PC-3 (cell line): ENCODE measurements around the gene GDF7. TPM values are rescaled to one million over a fixed set of nuclear protein-coding genes. Genes with fewer than 3 reads are reported as not detected.

Source experiments
- ATAC-seq: fragments of 200-7000 bp; cut with Tn5 transposase; 2 replicates; pipeline ENCODE4 v1.9.1; 2020; ENCODE audit warnings: mild to moderate bottlenecking, moderate library complexity
- BruUV-seq: library from RNA; stranded (reverse); fragments of 400-500 nt; replicated peaks from 2 replicates; lab custom pipeline; 2021; lab: Mats Ljungman, UMichigan
- CTCF ChIA-PET: fragments of 300-600 bp; sonication (Branson Sonifier 250); formaldehyde crosslinking; loops from one replicate; lab custom pipeline; 2022; ENCODE audit warnings: antibody characterized with exemption; lab: Charles Lee
- POLR2A ChIA-PET: fragments of 300-600 bp; sonication (Branson Sonifier 250); formaldehyde crosslinking; loops from one replicate; lab custom pipeline; 2022; ENCODE audit warnings: antibody characterized with exemption; ENCODE audit not compliant: unreplicated experiment; lab: Charles Lee
- DNase-seq: peaks from one replicate; pipeline ENCODE4 v3.0.0-alpha.2; 2015
- H2AFZ ChIP-seq: fragments of 300-600 bp; sonication (generic); 2 replicates; pipeline ENCODE4 v1.6.0; 2016; ENCODE audit warnings: antibody characterized with exemption, low read length
- H3F3A ChIP-seq: fragments of 300-600 bp; sonication (generic); one replicate; pipeline ENCODE4 v1.6.0; 2017; ENCODE audit warnings: antibody characterized with exemption, low read length, control low read depth, mild to moderate bottlenecking; ENCODE audit not compliant: unreplicated experiment
- H3K27ac ChIP-seq: fragments of 300-600 bp; sonication (generic); 2 replicates; pipeline ENCODE4 v1.5.1; 2016; ENCODE audit warnings: mild to moderate bottlenecking, low read length
- H3K27me3 ChIP-seq: fragments of 300-600 bp; sonication (generic); 2 replicates; pipeline ENCODE4 v1.6.1; 2016; ENCODE audit warnings: low read length, mixed read lengths
- H3K36me3 ChIP-seq: fragments of 300-600 bp; sonication (generic); 2 replicates; pipeline ENCODE4 v1.6.1; 2016; ENCODE audit warnings: low read depth, mixed run types, low read length, mixed read lengths
- H3K4me1 ChIP-seq: fragments of 300-600 bp; sonication (generic); 2 replicates; pipeline ENCODE4 v1.5.1; 2016; ENCODE audit warnings: low read length; ENCODE audit not compliant: insufficient read depth
- H3K4me2 ChIP-seq: fragments of 300-600 bp; sonication (generic); 2 replicates; pipeline ENCODE4 v1.6.0; 2016; ENCODE audit warnings: low read length
- H3K4me3 ChIP-seq: fragments of 300-600 bp; sonication (generic); 2 replicates; pipeline ENCODE4 v1.5.1; 2016; ENCODE audit warnings: mild to moderate bottlenecking, low read length, mixed read lengths
- H3K79me2 ChIP-seq: fragments of 300-600 bp; sonication (generic); 2 replicates; pipeline ENCODE4 v1.6.1; 2017; ENCODE audit warnings: low read length, mixed read lengths
- H3K9ac ChIP-seq: fragments of 300-600 bp; sonication (generic); 2 replicates; pipeline ENCODE4 v1.6.0; 2016; ENCODE audit warnings: mild to moderate bottlenecking, low read length
- H3K9me2 ChIP-seq: fragments of 300-600 bp; sonication (generic); replicated peaks from 2 replicates; pipeline ENCODE4 v1.6.1; 2016; ENCODE audit warnings: mixed run types, low read length, mixed read lengths
- H3K9me3 ChIP-seq: fragments of 300-600 bp; sonication (generic); 2 replicates; pipeline ENCODE4 v1.6.1; 2016; ENCODE audit warnings: low read length, mixed read lengths
- H4K20me1 ChIP-seq: fragments of 300-600 bp; sonication (generic); 2 replicates; pipeline ENCODE4 v1.6.1; 2016; ENCODE audit warnings: low read length, mixed read lengths
- CTCF ChIP-seq: fragments of 300-600 bp; sonication (generic); conservative IDR thresholded peaks from 2 replicates; pipeline ENCODE4 v1.5.1; 2017; ENCODE audit warnings: antibody characterized with exemption, low read depth, mild to moderate bottlenecking, low read length
- EZH2 ChIP-seq: fragments of 300-600 bp; sonication (generic); IDR thresholded peaks from one replicate; pipeline ENCODE4 v1.6.1; 2017; ENCODE audit warnings: antibody characterized with exemption, mild to moderate bottlenecking, low read length; ENCODE audit not compliant: unreplicated experiment
- EZH2phosphoT487 ChIP-seq: fragments of 300-600 bp; sonication (generic); IDR thresholded peaks from 2 replicates; pipeline ENCODE4 v1.6.1; 2018; ENCODE audit warnings: mild to moderate bottlenecking, antibody characterized with exemption, low read length, borderline replicate concordance
- intact Hi-C: fragments of 100-400 bp; cut with micrococcal nuclease; formaldehyde crosslinking; loops from 2 replicates; pipeline ENCODE4 v1.9.0; 2023
- total RNA-seq: library from RNA; depleted of rRNA; stranded (reverse); fragments of >200 nt; gene quantifications from 2 replicates; pipeline ENCODE4 v1.2.3, GENCODE V29; 2014

The GDF7 gene
- total RNA-seq, 1 experiment from 2014 or later, result 0.04 TPM

GRCh38 chr2:20692081-20692480, 25.1 kb downstream of the GDF7 start:
- Histone ChIP-seq H4K20me1 (no peaks in the 10 kb centered on the region), H3F3A (no peaks in the 10 kb centered on the region), H3K27ac (no peak overlapping the region), H3K27me3 (peaks cover 75% of the 10 kb centered on the region), H3K36me3 (no peaks in the 10 kb centered on the region), H3K4me1 (no peaks in the 10 kb centered on the region), H3K9ac (no peak overlapping the region), H3K9me3 (no peaks in the 10 kb centered on the region), H3K4me2 (no peak overlapping the region), H3K4me3 (no peak overlapping the region), H3K9me2 (no peaks in the 10 kb centered on the region), H2AFZ (no peak overlapping the region), H3K79me2 (no peaks in the 10 kb centered on the region)
- TF ChIP-seq EZH2, result no peak
- no TSS peak for BruUV-seq
- ChIA-PET POLR2A (no interaction called here), CTCF (no interaction called here)
- intact Hi-C loops, result no loop called here
- DNase-seq, result no peak
- no peak for ATAC-seq

DNA sequence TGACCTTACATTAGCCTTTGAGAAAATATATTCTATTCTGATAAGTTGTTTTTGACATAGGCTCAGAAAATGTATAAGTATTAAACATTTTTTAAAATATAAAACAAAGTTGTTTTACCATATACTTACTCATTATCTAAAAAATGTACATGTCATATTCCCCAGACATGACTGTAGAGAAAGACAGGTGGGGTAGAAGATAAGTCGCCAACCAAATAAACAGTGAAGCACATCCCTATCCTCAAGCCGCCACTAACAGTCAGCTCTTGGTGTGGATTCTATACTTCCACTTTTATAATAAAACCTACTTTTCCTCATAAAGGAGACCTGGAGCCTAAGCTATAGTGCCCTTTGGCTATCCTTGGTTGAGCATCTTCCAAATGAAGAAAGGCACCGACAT, 26.4 kb downstream of the GDF7 start:
- TF ChIP-seq CTCF (no peak), EZH2phosphoT487 (no peak), EZH2 (no peak)
- intact Hi-C loops, result no loop called here
- Histone ChIP-seq H3K27ac (no peak overlapping the region), H4K20me1 (no peaks in the 10 kb centered on the region), H3K36me3 (no peaks in the 10 kb centered on the region), H3K79me2 (no peaks in the 10 kb centered on the region), H3K9ac (no peak overlapping the region), H3F3A (no peaks in the 10 kb centered on the region), H3K4me3 (no peak overlapping the region), H3K4me1 (no peaks in the 10 kb centered on the region), H2AFZ (no peak overlapping the region), H3K27me3 (peaks cover 86% of the 10 kb centered on the region), H3K4me2 (no peak overlapping the region), H3K9me3 (no peaks in the 10 kb centered on the region), H3K9me2 (no peaks in the 10 kb centered on the region)
- no TSS peak for BruUV-seq
- ChIA-PET CTCF (no interaction called here), POLR2A (no interaction called here)
- no peak for ATAC-seq
- DNase-seq, result no peak

- ChIA-PET POLR2A (no interaction called here), CTCF (no interaction called here)
- intact Hi-C loops, result no loop called here
- peaks cover 86% of the 10 kb centered on the region for H3K27me3 ChIP-seq
- H3K4me1 ChIP-seq, result no peaks in the 10 kb centered on the region
- H3K4me3 ChIP-seq, result no peak overlapping the region
- no peak overlapping the region for H3K4me2 ChIP-seq
- H3K36me3 ChIP-seq, result no peaks in the 10 kb centered on the region
- ATAC-seq (no peak), DNase-seq (no peak)
- no peaks in the 10 kb centered on the region for H3K79me2 ChIP-seq
- no peak overlapping the region for H2AFZ ChIP-seq
- no peaks in the 10 kb centered on the region for H3K9me3 ChIP-seq
- no peaks in the 10 kb centered on the region for H3K9me2 ChIP-seq
- H4K20me1 ChIP-seq, result no peaks in the 10 kb centered on the region
- no peak overlapping the region for H3K27ac ChIP-seq
- BruUV-seq, result no TSS peak
- no peak for TF ChIP-seq EZH2
- TF ChIP-seq CTCF, result no peak
- no peak for TF ChIP-seq EZH2phosphoT487
- H3K9ac ChIP-seq, result no peak overlapping the region
- H3F3A ChIP-seq, result no peaks in the 10 kb centered on the region
These were observed 29.4 kb downstream of the GDF7 start for GRCh38 chr2:20696366-20696765.
